ENCODE measurements around the gene ASCC2. TPM values are rescaled to one million over a fixed set of nuclear protein-coding genes. Genes with fewer than 3 reads are reported as not detected.
A peak's percentile ranks its signal among the peaks of the same experiment; 100 is the strongest.
"Not testable (repeated sequence)": the region's sequence is repeated elsewhere in the genome, so short reads cannot be mapped to it uniquely, and the experiment has no call there.

ASCC2 gene
- total RNA-seq, 1 donor, result 33.6 TPM

- H3K4me3 ChIP-seq (ENCODE audit: low read depth, low read length), result no peak overlapping the region
- TF ChIP-seq CTCF (IDR thresholded peaks at IDR 0.05; ENCODE audit: insufficient read depth, low read length), result no peak
- no peak for DNase-seq (ENCODE audit: low read depth)
These were observed 7.5 kb downstream of the ASCC2 start for GRCh38 chr22:29830585-29830984.

GRCh38 chr22:29827726-29828125, 10.3 kb downstream of the ASCC2 start:
- DNase-seq (ENCODE audit: low read depth), result peak; percentile 89
- not testable (repeated sequence) for H3K4me3 ChIP-seq (ENCODE audit: low read depth, low read length)

- DNase-seq (ENCODE audit: low read depth), result no peak
- TF ChIP-seq CTCF (IDR thresholded peaks at IDR 0.05; ENCODE audit: insufficient read depth, low read length), result no peak
- no peak overlapping the region for H3K4me3 ChIP-seq (ENCODE audit: low read depth, low read length)
These were observed 11.0 kb downstream of the ASCC2 start for GRCh38 chr22:29827091-29827490.

- no peak overlapping the region for H3K4me3 ChIP-seq (ENCODE audit: low read depth, low read length)
- DNase-seq (ENCODE audit: low read depth), result no peak
- no peak for TF ChIP-seq CTCF (IDR thresholded peaks at IDR 0.05; ENCODE audit: insufficient read depth, low read length)
These were observed 12.5 kb downstream of the ASCC2 start for GRCh38 chr22:29825578-29825977.

- no peak for TF ChIP-seq CTCF (IDR thresholded peaks at IDR 0.05; ENCODE audit: insufficient read depth, low read length)
- DNase-seq (ENCODE audit: low read depth), result peak; percentile 65
- no peak overlapping the region for H3K4me3 ChIP-seq (ENCODE audit: low read depth, low read length)
These were observed 13.4 kb downstream of the ASCC2 start for GRCh38 chr22:29824677-29825076.

GRCh38 chr22:29821291-29822016, 16.6 kb downstream of the ASCC2 start:
- DNase-seq (ENCODE audit: low read depth), result peak; percentile 100
- no peak overlapping the region for H3K4me3 ChIP-seq (ENCODE audit: low read depth, low read length)
- TF ChIP-seq CTCF (IDR thresholded peaks at IDR 0.05; ENCODE audit: insufficient read depth, low read length), result no peak

GRCh38 chr22:29820961-29821290, 17.1 kb downstream of the ASCC2 start:
- no peak for TF ChIP-seq CTCF (IDR thresholded peaks at IDR 0.05; ENCODE audit: insufficient read depth, low read length)
- no peak for DNase-seq (ENCODE audit: low read depth)
- H3K4me3 ChIP-seq (ENCODE audit: low read depth, low read length), result no peak overlapping the region
